Thoracic aorta (tissue), 2 donors: ENCODE measurements around the gene TRIM56. TPM values are rescaled to one million over a fixed set of nuclear protein-coding genes. Genes with fewer than 3 reads are reported as not detected.
A peak's percentile ranks its signal among the peaks of the same experiment; 100 is the strongest.

Source experiments
- ATAC-seq: fragments of 150-250 bp; one replicate; pipeline ENCODE4 v1.8.0; 2017; ENCODE audit warnings: low read depth; ENCODE audit not compliant: insufficient number of reproducible peaks, low FRiP score
- DNase-seq: peaks from one replicate; pipeline ENCODE4 v3.0.0-alpha.2; 2020; ENCODE audit warnings: low spot score
- H3K27ac ChIP-seq, 2 donors: fragments of 200-600 bp; sonication (generic); 1 replicate in 1 of 2; 2 replicates in 1 of 2; pipeline ENCODE4 v1.5.1; 2016; ENCODE audit warnings: mild to moderate bottlenecking in 2 of 2, moderate library complexity in 2 of 2
- H3K27me3 ChIP-seq: fragments of 200-600 bp; sonication (generic); replicated peaks from 2 replicates; pipeline ENCODE4 v1.6.0; 2016; ENCODE audit warnings: mild to moderate bottlenecking; ENCODE audit not compliant: insufficient read depth
- H3K36me3 ChIP-seq: fragments of 200-600 bp; sonication (generic); one replicate; pipeline ENCODE4 v1.5.1; 2016
- H3K4me1 ChIP-seq, 2 donors: fragments of 200-600 bp; sonication (generic); 1 replicate in 1 of 2; 2 replicates in 1 of 2; pipeline versions ENCODE4 v1.5.1 to v1.6.0; 2016; ENCODE audit warnings: low read depth in 2 of 2, mild to moderate bottlenecking in 1 of 2; ENCODE audit not compliant: control insufficient read depth in 1 of 2
- H3K4me3 ChIP-seq: fragments of 200-600 bp; sonication (generic); 2 replicates; pipeline ENCODE4 v1.5.1; 2016; ENCODE audit warnings: mild to moderate bottlenecking
- H3K9me3 ChIP-seq: fragments of 200-600 bp; sonication (generic); 2 replicates; pipeline ENCODE4 v1.5.1; 2016
- total RNA-seq, 2 donors: library from RNA; depleted of rRNA; stranded (reverse); fragments of >200 nt; gene quantifications; one replicate each; pipeline versions ENCODE4 v1.1.0 to v1.2.3, GENCODE V29; 2016
- TF ChIP-seq, protein P1 (sequence below): fragments of 200-600 bp; sonication (generic); IDR thresholded peaks from one replicate; pipeline ENCODE4 v1.5.1; 2019; ENCODE audit warnings: antibody characterized with exemption

TRIM56 gene
- total RNA-seq, 2 donors from 2014 or later: 32.1 to 44.5 TPM

DNA sequence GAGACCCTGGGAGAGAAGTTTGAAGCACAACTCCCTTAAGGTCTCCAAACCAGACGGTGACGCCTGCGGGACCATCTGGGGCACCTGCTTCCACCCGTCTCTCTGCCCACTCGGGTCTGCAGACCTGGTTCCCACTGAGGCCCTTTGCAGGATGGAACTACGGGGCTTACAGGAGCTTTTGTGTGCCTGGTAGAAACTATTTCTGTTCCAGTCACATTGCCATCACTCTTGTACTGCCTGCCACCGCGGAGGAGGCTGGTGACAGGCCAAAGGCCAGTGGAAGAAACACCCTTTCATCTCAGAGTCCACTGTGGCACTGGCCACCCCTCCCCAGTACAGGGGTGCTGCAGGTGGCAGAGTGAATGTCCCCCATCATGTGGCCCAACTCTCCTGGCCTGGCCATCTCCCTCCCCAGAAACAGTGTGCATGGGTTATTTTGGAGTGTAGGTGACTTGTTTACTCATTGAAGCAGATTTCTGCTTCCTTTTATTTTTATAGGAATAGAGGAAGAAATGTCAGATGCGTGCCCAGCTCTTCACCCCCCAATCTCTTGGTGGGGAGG, 52.5 kb downstream of the TRIM56 start:
- peaks cover 9 to 39% of the 10 kb centered on the region in 2 donors for H3K4me1 ChIP-seq
- ATAC-seq (no peak), DNase-seq (no peak)
- TF ChIP-seq, protein P1, sequence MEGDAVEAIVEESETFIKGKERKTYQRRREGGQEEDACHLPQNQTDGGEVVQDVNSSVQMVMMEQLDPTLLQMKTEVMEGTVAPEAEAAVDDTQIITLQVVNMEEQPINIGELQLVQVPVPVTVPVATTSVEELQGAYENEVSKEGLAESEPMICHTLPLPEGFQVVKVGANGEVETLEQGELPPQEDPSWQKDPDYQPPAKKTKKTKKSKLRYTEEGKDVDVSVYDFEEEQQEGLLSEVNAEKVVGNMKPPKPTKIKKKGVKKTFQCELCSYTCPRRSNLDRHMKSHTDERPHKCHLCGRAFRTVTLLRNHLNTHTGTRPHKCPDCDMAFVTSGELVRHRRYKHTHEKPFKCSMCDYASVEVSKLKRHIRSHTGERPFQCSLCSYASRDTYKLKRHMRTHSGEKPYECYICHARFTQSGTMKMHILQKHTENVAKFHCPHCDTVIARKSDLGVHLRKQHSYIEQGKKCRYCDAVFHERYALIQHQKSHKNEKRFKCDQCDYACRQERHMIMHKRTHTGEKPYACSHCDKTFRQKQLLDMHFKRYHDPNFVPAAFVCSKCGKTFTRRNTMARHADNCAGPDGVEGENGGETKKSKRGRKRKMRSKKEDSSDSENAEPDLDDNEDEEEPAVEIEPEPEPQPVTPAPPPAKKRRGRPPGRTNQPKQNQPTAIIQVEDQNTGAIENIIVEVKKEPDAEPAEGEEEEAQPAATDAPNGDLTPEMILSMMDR: no peak
- H3K4me3 ChIP-seq: peak overlapping the region; percentile 59
- H3K9me3 ChIP-seq: no peaks in the 10 kb centered on the region
- H3K27ac ChIP-seq: peak overlapping the region; percentile 74 to 94
- no peaks in the 10 kb centered on the region for H3K27me3 ChIP-seq
- H3K36me3 ChIP-seq: peaks cover 25% of the 10 kb centered on the region

DNA sequence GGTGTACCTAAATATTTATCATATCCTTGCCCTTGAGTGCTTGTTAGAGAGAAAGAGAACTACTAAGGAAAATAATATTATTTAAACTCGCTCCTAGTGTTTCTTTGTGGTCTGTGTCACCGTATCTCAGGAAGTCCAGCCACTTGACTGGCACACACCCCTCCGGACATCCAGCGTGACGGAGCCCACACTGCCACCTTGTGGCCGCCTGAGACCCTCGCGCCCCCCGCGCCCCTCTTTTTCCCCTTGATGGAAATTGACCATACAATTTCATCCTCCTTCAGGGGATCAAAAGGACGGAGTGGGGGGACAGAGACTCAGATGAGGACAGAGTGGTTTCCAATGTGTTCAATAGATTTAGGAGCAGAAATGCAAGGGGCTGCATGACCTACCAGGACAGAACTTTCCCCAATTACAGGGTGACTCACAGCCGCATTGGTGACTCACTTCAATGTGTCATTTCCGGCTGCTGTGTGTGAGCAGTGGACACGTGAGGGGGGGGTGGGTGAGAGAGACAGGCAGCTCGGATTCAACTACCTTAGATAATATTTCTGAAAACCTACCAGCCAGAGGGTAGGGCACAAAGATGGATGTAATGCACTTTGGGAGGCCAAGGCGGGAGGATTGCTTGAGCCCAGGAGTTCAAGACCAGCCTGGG, 53.1 kb downstream of the TRIM56 start:
- Histone ChIP-seq H3K9me3 (no peaks in the 10 kb centered on the region), H3K36me3 (peaks cover 25% of the 10 kb centered on the region), H3K27ac (peak overlapping the region; percentile 74 to 94), H3K4me1 (peaks cover 9 to 38% of the 10 kb centered on the region in 2 donors), H3K4me3 (peak overlapping the region; percentile 59), H3K27me3 (no peaks in the 10 kb centered on the region)
- TF ChIP-seq, protein P1: peak; percentile 88
- DNase-seq (peak; percentile 97), ATAC-seq (peak; percentile 78)

DNA sequence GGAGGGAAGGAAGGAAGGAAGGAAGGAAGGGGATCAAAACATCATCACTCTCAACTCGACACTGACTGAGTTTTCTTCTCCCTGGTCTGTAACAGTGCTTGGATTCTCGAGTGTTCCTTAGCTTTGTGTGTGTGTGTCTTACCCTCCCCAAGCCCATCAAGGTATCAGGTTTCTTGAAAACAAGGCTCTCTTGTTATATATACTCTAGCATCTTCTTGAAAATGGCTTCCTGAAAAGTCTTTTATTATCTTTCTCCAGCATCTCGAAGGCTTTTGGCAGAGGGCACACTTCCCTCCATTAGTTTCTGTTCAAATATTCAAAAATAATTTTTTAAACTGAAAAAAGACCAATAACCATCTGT, 55.0 kb downstream of the TRIM56 start:
- TF ChIP-seq, protein P1: no peak
- no peak for ATAC-seq
- no peaks in the 10 kb centered on the region for H3K9me3 ChIP-seq

DNA sequence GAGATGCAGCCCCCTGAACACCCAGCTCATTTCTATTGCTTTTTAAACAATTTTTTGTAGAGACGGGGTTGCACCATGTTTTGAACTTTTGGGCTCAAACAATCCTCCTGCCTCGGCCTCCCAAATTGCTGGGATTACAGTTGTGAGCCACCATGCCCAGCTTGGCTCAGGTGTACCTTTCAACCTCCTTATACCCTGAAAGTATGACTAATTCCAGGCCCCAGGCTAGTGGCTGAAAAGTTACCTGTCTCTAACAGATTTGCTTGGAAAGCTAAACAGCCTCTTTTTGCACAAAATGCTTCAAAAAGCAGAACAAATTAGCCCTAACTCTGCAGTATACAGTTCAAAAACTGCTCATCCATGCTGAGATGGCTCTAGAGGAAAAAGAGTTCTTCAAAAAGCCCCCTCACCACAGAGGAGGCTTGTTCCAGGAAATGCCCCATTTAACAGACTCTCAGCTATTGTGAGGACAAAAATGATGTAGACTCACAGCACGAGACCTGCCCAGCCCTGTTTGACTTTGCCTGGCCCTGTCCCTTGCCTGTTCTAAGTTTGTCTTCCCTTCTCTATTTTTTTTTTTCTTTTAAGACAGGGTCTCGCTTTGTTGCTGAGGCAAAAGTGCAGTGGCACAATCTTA, 55.6 kb downstream of the TRIM56 start:
- DNase-seq (no peak), ATAC-seq (no peak)
- H3K36me3 ChIP-seq: peaks cover 19% of the 10 kb centered on the region
- H3K9me3 ChIP-seq: no peaks in the 10 kb centered on the region
- H3K4me1 ChIP-seq: peaks cover 9 to 35% of the 10 kb centered on the region in 2 donors
- H3K4me3 ChIP-seq: no peak overlapping the region
- no peak overlapping the region for H3K27ac ChIP-seq
- no peaks in the 10 kb centered on the region for H3K27me3 ChIP-seq
- TF ChIP-seq, protein P1: no peak

More for the DNA sequence above, 55.0 kb downstream of the TRIM56 start:
- Histone ChIP-seq H3K4me1 (peaks cover 9 to 40% of the 10 kb centered on the region in 2 donors), H3K27ac (no peak overlapping the region), H3K36me3 (peaks cover 24% of the 10 kb centered on the region), H3K27me3 (no peaks in the 10 kb centered on the region), H3K4me3 (no peak overlapping the region)
- no peak for DNase-seq

Other genes with a start within 250 kb of the TRIM56 start
- gene SLC12A9, start 232.8 kb upstream of the TRIM56 start, total RNA-seq: 10 to 100 TPM; 20.0 to 25.2 TPM
- 100 to 1,000 TPM in 1 of 2 donors, 10 to 100 TPM in 1; 71.9 to 103 TPM for gene TRIP6, start 218.1 kb upstream of the TRIM56 start, total RNA-seq
- gene SRRT, start 210.4 kb upstream of the TRIM56 start, total RNA-seq: 100 to 1,000 TPM; 109 TPM
- gene UFSP1, start 195.8 kb upstream of the TRIM56 start, total RNA-seq: 1 to 10 TPM; 2.7 to 4.1 TPM
- 1 to 10 TPM; 3.7 to 5.1 TPM for gene ACHE, start 189.6 kb upstream of the TRIM56 start, total RNA-seq
- under 1 TPM in 1 of 2 donors, not detected in 1; 0.49 TPM for gene MUC3A, start 135.9 kb upstream of the TRIM56 start, total RNA-seq
- gene MUC12, start 115.9 kb upstream of the TRIM56 start, total RNA-seq: not detected
- not detected for gene MUC17, start 65.4 kb upstream of the TRIM56 start, total RNA-seq
- gene SERPINE1, start 41.6 kb downstream of the TRIM56 start, total RNA-seq: 1,000 to 10,000 TPM in 1 of 2 donors, 100 to 1,000 TPM in 1; 542 to 1,009 TPM
- 10 to 100 TPM; 11.9 to 33.0 TPM for gene AP1S1, start 69.0 kb downstream of the TRIM56 start, total RNA-seq
- gene VGF, start 80.1 kb downstream of the TRIM56 start, total RNA-seq: not detected
- not detected for gene NAT16, start 94.8 kb downstream of the TRIM56 start, total RNA-seq
- gene MOGAT3, start 115.6 kb downstream of the TRIM56 start, total RNA-seq: not detected
- gene PLOD3, start 132.1 kb downstream of the TRIM56 start, total RNA-seq: 10 to 100 TPM; 31.5 to 55.9 TPM
- 10 to 100 TPM; 43.7 to 53.2 TPM for gene ZNHIT1, start 132.7 kb downstream of the TRIM56 start, total RNA-seq
- 10 to 100 TPM in 1 of 2 donors, 1 to 10 TPM in 1; 7.4 to 15.4 TPM for gene CLDN15, start 152.3 kb downstream of the TRIM56 start, total RNA-seq
- 100 to 1,000 TPM; 135 to 181 TPM for gene FIS1, start 159.6 kb downstream of the TRIM56 start, total RNA-seq
- 10 to 100 TPM; 14.0 to 24.4 TPM for gene IFT22, start 236.3 kb downstream of the TRIM56 start, total RNA-seq